Amniotic epithelial cell (primary cell): ENCODE results near the gene PARD6A.

ENCODE experiments used
- DNase-seq: peaks from one replicate; pipeline ENCODE4 v3.0.0-alpha.2; 2010; ENCODE audit warnings: low read depth

Gene PARD6A, protein sequence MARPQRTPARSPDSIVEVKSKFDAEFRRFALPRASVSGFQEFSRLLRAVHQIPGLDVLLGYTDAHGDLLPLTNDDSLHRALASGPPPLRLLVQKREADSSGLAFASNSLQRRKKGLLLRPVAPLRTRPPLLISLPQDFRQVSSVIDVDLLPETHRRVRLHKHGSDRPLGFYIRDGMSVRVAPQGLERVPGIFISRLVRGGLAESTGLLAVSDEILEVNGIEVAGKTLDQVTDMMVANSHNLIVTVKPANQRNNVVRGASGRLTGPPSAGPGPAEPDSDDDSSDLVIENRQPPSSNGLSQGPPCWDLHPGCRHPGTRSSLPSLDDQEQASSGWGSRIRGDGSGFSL

DNA sequence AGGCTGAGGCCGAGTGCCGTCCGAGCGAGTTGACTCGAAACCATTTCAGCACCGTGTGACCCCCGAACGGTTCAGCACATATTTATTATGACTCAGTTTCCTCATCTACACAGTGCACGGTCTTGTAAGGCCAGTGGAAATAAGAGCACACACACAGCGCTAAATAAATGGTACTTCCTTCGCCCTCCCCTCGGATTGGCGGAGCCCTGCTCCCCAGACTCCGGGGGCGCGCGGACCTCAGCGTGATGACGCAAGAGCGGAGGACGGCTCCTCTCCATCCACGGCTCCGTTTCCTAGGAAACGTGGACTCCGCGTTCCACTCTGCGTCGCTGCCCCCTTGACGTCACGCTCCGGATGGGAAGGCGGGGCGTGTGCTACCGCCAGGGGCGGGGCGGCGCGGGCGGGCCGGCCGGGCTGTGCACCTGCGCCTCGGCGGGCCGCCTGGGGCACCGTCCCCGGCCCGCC lies at the start of gene PARD6A:
TSS of gene PARD6A (plus strand) at position 397 of the 465 bp plus-strand sequence. CDS start 79 bp downstream, outside the sequence.
- peak; percentile 95 for DNase-seq

DNA sequence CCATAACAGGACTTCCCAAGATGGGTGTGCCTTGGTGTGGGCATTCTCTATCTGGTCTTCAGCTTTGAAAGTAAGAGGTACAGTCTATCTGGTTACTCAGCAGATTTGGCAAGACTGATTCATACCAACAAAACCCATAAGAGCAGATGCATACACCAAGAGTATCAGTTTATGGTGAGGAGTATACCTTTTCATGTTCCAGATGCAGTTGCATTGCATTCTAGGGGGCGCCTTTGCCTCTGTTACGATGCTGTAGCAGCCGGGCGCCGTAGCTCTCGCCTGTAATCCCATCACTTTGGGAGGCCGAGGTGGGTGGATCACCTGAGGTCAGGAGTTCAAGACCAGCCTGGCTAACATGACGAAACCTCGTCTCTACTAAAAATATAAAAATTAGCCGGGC lies 47.0 kb upstream of the PARD6A start:
- peak; percentile 10 for DNase-seq

DNA sequence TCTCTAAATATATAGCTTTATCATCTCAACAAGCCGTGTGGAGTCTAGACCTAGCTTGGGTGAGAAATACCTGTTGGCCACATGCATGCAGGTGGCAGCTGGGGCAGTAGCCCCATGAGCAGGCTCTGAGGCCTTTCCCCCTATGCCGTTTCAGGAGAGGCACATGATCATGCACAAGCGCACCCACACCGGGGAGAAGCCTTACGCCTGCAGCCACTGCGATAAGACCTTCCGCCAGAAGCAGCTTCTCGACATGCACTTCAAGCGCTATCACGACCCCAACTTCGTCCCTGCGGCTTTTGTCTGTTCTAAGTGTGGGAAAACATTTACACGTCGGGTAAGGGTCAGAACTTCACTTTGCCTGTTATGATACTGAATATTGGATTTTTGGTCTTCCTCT lies 32.5 kb upstream of the PARD6A start:
- no peak for DNase-seq

DNA sequence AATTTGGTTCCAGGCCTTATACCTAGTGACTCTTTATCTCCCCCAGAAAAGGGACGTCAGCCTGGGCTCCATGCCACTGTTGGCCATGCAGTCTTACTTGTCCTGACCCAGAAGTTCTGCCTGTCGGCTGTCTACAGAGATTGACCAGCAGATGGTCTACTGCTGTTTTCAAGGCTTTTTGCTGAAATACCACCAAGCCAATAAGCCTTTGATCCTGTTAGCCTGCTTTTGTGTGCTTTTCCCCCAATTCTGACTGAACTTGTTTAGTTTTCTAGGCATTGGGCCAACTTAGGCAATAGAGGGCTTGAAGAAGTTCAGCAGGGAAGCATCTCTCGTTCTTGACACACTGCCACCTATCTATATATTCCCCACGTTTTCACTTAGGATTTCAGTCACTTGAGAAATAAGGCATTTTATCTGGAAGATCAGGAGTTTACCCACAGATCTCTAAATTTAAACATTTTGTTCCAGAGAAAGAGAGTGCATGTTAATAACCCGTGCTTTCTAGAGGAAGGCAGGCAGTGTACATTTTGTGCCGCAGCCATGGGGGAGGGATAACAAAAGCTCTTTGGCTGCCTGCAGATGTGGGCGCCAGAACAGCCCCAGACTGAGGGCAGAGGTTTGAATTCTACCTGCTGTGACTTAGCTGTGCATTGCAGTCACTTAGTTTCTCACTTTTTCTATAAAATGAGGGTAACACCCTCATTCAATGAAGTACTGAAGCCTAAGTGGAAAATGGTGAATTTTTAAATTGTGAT lies 28.2 kb upstream of the PARD6A start:
- peak; percentile 81 for DNase-seq

DNA sequence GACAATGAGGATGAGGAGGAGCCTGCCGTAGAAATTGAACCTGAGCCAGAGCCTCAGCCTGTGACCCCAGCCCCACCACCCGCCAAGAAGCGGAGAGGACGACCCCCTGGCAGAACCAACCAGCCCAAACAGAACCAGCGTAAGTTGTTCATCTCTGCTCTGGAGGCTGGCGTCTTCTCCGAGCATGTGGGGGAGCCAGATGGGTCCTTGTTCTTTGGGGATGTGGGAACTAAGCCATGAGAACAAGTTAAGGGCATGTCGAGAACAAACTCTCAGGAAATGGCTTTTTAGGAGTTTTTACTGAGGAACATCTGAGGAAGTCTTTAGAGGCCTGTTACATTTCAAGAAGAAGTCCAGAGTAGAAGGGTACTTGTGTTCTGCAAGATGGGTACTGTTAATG lies 24.0 kb upstream of the PARD6A start:
- no peak for DNase-seq

DNA sequence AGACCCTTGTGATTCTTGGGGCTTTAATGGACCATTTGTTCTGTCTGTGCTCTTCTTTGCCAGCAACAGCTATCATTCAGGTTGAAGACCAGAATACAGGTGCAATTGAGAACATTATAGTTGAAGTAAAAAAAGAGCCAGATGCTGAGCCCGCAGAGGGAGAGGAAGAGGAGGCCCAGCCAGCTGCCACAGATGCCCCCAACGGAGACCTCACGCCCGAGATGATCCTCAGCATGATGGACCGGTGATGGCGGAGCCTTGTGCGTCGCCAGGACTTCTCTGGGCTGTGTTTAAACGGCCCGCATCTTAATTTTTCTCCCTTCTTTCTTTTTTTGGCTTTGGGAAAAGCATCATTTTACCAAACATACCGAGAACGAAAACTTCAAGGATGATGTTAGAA lies 23.1 kb upstream of the PARD6A start:
- no peak for DNase-seq

DNA sequence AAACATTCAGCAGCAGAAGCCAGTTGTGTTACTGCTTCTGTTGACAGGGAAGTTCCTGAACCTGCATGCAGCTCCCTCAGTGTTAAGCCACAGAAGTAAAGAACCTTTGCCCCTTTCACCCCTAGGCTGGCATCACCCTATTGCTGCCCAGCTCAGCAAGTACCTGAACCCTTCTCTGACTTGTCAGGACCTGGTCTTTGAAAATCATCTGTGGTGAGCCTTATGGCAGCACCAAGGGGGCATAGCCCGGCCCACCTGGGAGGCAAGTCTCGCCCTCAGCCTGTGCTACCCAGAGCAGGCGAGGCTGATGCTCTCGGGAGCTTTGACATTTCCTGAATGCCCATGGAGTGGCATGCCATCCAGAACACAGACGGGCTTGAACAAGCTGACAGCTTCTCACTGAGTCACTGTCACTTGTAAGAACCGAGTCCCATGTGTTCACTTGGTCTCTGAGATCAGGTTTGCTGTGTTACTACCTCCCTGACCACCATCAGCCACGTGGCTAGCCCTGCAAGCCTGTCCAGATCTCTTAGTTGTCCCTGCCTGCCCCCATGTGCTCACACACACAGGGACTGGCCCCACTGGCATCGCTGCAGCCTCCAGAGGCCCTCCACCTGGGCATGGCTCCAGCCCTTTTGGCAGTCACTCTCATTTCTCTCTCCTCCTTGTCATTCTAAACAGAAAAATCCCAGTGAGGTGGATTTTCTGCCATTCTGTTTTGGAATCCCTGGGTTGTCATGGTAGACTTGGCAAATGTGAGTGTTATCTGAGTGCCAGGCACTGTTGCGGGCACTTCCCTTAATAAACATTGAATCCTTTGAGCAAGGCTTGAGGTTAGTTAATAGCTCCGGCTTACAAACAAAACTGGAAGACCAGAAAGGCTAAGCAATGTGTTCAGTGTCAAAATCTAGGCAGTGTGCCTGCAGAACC lies 18.7 kb upstream of the PARD6A start:
- DNase-seq: no peak

DNA sequence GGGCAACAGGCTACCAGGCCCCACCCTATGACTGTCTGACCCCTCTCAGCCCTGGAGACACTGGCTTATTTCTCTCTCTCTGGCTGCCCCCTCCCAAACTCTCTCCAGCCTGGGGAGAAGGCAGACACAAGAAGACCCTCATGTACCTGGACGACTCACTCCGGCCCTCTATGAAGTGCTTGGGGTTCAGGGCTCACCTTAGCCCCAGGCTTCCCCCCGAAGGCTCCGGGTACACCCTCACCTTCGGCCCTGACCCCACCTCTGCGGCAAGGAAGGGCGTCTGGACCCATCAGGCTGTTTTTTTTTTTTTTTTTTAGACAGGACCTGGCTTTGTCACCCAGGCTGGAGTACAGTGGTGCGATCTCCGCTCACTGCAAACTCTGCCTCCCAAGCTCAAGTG lies 16.7 kb upstream of the PARD6A start:
- no peak for DNase-seq

DNA sequence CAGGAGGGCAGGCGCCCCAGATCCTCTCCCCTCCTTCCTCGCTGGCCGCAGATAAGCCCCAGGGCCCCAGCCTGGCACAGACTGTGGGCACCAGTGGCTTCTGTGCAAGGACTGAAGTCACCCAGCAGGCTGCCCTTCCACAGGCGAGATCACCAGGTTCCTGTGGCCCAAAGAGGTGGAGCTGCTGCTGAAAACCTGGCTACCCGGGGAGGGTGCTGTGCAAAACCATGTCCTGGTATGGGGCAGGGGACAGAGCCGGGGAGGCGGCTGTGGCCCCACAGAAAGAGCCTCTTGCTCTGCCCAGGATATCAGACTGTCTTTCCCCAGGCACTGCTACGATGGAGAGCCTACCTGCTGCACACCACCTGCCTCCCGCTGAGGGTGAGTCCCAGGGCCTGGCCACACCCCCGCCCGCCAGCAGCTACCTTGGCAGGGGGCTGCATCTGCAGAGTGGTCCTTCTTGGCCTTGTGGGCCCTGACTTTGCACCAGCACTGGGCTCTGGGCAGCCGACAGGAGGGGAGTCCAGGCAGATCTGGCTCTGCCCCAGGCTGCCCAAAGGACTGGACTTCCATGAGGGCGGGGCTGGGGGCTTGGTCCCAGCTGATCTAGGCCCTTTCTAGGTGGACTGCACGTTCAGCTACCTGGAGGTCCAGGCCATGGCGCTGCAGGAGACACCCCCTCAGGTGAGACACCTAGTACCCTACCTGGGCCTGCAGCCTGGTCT lies 15.2 kb upstream of the PARD6A start:
- DNase-seq: no peak

DNA sequence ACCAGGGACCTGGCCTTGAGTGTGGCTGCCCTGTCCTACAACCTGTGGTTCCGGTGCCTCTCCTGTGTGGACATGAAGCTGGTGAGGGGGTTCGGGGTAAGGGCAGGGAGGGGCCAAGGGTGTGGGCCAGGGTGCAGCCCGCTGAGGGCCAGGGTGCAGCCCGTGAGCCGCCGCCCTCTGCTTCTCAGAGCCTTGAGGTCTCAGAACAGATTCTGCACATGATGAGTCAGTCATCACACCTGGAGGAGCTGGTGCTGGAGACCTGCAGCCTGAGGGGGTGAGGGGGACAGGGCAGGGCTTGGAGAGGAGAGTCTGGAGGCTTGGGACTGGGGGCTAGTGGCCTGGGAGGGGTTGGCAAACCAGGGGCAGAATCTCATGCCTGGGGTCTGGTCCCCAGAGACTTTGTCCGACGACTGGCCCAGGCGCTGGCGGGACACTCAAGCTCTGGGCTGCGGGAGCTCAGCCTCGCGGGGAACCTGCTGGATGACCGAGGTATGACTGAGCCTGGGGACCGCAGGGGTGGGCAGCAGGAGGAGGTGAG lies 13.6 kb upstream of the PARD6A start:
- DNase-seq: no peak

DNA sequence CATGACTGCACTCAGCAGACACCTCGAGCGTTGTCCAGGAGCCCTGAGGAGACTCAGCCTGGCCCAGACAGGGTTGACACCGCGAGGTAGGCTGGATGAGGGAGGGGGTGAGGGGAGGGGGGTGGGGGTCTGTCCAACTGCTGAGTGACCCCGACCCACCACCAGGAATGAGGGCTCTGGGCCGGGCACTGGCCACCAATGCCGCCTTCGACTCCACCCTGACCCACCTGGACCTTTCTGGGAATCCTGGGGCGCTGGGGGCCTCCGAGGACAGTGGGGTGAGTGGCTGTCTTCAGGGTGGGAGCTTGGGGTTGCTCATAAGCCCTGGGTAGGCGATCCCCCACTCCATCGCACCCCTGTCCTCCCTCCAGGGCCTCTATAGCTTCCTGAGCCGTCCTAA lies 13.1 kb upstream of the PARD6A start:
- no peak for DNase-seq

DNA sequence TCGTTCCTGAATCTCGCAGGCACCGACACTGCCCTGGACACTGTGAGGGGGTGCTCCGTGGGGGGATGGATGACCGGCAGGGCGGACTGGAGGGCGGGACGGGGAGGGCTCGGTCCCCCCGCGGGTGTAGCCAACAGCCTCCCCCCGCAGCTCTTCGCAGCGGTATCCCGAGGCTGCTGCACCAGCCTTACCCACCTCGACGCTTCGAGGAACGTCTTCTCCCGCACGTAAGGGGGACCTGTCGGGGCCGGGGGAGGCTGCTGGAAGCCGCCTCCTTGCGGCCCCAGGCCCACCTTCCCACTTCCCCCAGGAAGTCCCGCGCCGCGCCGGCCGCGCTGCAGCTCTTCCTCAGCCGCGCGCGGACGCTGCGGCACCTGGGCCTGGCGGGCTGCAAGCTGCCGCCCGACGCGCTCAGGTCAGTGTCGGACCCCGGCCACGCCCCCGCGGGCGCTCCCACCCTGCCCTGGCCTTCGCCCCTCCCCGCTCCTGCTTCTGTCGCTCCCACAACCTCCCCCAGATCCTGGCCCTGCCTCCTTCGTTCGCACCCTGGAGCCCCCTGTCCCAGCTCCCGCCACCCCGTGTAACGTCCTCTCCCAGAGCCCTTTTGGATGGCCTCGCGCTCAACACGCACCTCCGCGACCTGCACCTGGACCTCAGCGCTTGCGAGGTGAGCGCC lies 12.5 kb upstream of the PARD6A start:
- no peak for DNase-seq

DNA sequence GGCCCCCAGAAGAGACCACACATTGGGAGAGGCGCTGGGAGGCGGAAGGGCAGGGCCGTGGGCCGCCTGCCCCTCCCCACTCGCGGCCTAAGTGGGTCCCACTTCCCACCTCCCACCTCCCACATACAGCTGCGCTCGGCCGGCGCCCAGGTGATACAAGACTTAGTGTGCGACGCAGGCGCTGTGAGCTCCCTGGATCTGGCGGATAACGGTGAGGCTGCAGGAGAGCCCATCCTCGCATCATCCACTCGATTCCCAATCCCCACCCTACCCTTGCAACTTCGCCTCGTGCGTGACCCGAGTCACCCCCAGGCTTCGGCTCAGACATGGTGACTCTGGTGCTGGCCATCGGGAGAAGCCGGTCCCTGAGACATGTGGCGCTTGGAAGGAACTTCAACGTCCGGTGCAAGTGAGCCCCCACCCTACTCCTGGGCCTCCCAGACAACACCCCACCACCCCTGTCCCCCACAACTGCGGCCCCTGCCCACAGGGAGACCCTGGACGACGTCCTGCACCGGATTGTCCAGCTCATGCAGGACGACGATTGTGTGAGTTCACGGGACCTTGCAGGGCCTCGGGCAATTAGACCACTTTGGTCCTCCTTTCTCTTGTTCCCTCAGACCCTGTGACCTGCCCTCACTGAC lies 11.9 kb upstream of the PARD6A start:
- no peak for DNase-seq

DNA sequence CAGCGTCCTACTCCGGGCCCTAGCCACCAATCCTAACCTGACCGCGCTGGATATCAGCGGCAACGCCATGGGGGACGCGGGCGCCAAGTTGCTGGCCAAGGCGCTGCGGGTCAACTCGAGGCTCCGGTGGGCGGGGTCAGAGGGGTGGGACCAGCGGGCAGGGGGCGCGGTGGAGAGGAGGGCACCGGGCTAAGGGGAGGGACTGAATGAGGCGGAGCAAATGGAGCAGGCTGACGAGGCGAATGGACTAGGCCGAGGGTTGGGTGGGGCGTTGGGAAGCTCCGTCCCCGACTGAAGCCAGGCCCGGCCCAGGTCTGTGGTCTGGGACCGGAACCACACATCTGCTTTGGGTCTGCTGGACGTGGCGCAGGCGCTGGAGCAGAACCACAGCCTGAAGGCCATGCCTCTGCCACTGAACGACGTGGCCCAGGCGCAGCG lies 11.2 kb upstream of the PARD6A start:
- DNase-seq: peak; percentile 34

DNA sequence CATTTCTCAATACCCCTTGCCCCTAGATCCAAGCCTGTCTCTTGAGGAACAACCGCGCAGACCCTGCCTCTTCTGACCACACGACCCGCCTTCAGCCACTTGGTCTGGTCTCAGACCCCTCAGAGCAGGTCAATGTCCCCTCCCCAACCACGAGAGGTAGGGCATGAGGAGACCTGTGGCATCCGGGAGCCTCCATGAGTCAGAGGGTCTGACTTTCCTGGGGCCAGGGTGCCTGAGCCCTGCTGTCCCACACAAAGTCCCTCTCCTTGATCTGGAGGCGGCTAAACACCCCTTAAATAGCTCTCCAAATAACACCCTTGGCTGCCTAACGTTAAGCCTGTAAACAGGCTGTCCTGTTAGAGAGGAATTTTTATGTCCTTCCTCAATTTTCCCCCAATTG lies 10.7 kb upstream of the PARD6A start:
- no peak for DNase-seq

DNA sequence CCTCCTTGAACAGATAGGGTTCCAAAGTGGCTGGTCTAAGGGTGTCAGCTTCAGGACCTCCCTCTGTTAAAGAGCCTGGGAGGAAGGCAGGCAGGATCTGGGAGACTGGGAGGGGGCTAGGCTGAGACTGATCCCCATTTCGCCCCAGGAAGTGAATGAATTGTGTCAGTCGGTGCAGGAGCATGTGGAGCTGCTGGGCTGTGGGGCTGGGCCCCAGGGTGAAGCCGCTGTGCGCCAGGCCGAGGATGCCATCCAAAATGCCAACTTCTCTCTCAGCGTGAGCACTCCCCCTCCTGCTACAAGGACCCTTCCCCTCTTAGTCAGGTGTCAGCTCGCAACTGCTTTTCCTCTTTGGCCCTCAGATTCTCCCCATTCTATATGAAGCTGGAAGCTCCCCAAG lies 9.7 kb upstream of the PARD6A start:
- DNase-seq: no peak

DNA sequence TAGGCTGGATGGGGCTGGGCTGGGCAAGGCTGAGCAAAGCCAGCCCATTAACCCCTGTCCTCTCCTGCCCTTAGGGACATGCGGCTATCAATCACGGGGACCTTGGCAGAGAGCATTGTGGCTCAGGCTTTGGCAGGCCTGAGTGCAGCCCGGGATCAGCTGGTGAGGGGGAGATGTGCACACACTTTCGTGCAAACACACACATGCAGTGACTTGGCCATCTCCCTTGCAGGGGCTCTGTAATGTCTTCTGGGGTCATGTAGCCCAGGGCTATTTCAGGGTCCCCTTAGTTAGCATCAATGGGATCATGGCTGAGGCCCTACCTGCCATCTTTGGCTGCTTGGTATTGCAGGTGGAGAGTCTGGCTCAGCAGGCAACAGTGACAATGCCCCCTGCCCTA lies 8.9 kb upstream of the PARD6A start:
- DNase-seq: no peak

DNA sequence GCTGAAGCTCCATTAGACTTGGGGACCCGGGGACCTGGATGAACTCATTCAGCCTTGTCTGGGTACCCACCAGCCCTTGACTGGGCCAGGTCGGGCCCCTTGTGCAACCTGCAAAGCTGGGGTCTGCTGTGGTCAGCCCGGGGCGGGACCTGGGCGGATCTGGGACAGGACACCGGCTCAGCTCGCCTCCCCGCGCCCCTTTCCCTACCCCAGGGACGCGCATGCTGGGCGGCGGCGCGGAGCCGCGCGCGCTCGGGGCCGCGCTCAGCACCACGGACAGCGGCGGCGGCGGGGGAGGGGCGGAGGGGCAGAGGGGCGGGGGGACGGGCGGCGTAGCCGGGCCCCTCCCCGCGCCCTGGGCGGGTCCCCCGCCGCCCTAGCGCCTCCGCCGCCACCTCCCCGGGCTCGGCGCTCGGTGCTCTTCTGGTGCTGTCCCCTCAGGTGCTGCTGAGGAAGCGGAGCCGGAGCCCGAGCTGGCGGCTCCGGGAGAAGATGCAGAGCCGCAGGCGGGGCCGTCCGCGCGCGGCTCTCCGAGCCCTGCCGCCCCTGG lies 8.1 kb upstream of the PARD6A start:
- no peak for DNase-seq

DNA sequence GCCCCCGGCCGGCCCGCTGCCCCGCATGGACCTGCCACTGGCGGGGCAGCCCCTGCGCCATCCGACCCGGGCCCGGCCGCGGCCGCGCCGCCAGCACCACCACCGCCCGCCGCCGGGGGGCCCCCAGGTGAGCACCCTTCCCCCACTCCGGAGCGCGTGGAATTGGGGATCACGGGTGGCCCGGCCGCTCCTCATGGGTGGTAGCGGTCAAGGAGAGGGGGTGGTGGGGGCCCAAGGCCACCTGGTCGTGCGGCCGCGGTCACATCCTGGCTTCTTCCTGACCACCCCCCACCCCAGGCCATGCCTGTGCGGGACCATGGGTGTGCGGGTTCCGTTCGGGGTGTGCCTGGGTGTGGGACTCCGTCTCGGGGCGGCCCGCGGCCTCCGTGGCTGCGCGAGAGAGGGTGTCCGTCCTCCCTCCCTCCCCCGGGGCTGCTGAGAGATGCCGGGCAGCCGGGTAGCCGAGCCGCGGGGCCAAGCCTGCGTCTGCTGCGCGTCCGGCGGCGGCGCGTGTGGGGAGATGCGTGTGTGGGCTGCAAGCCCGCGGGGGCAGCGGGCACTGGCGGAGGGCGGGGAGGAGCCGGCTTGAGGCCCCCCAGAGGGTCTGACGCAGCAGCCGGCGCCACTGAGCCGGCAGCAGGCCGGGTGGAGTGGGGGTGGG lies 7.5 kb upstream of the PARD6A start:
- DNase-seq: no peak
